EH (cell line): ENCODE results near the gene RIPOR3.
"Not testable (repeated sequence)": the region's sequence is repeated elsewhere in the genome, so short reads cannot be mapped to it uniquely, and the experiment has no call there.

ENCODE experiments used
- DNase-seq: peaks from one replicate; pipeline ENCODE4 v3.0.0-alpha.2; 2015; ENCODE audit warnings: low read depth

Gene RIPOR3

DNA sequence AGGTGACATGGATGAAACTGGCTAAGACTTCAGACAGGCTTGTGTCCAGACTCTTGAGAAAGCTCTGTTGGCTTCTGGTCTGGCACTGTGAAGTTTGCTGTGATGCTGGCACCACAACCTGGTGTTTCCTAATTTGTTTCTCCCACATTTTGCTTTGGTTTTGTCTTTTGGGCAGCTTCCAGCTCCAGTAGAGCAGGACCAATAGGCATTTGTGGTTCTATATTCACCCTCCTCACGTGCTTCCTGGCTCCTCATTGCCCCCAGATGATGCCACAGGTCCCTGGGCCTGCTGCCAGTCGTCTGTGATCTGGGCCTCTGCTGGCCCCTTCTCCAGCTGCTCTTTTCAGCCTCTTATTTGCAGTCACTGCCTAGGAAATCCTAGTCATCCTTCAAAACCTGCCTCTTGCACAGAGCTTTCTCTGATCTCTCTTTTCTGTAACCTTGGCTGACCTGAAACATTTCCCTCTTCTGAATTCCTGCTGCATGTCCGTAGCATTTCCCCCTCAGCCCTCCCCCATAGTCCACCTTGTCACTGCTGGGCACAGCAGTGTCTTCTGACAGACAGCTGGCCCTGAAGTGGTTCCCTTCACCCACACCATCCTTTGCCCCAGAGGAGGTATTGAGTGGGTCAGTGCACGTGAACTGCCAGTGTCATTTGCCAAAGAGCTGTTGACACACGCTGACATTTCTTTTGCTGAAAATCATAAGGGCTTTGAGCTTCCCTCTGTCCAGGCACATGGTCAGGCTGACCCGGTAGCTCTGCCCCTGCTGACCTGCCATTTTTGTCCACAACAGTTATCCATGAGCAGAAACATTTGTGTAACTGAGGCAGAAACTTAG lies 118.2 kb downstream of the RIPOR3 start:
- peak; percentile 77 for DNase-seq

- no peak for DNase-seq
Observed at GRCh38 chr20:50571466-50571865, 119.9 kb downstream of the RIPOR3 start.

DNA sequence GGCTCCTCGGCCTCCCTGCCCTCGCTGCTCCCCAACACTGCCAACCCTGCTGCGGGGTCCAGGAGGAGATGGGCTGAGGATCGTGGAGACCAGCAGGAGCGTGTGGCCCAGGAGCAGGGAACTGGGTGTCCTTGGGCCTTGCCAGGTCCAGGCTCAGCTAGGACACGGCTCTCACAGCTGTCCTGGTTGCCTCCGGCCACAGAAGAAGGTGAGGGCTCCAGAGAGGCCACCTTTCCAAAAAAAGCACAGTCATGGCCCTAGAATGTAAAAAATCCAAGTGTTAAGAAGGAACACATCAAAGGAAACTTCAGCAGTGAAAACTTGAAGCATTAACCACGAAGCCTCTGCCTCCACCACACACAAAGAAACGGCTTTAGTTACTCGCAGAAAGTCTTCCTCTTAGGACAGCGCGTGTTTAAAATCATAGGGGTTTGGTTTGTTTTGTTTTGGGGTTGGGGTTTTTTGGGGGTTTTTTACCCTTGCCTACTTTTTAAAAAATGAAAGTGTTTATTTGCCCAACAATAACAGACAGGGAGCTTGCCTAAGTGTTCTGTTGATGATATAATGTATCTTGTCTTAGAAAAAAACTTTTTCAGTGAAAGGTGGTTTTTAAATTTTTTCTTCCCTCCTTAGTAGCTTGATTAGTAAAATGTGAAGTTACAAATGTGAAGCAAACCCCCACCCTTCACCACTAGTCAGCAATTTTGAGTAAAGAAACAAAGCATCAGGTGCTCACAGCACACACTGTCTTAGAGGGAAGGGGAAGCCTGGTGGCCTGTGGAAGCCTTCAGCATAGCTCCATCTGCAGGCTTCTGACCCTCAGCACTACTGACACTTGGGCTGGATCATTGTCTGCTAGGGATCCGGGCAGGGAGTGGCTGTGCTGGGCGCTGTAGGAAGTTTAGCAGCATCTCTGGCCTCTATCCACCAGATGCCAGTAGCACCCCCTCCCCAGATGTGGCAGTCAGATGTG lies 121.2 kb downstream of the RIPOR3 start:
- DNase-seq, result peak; percentile 43

GRCh38 chr20:50569487-50569863 lies 121.9 kb downstream of the RIPOR3 start:
- not testable (repeated sequence) for DNase-seq

- no peak for DNase-seq
Observed at GRCh38 chr20:50568549-50568942, 122.8 kb downstream of the RIPOR3 start.

DNA sequence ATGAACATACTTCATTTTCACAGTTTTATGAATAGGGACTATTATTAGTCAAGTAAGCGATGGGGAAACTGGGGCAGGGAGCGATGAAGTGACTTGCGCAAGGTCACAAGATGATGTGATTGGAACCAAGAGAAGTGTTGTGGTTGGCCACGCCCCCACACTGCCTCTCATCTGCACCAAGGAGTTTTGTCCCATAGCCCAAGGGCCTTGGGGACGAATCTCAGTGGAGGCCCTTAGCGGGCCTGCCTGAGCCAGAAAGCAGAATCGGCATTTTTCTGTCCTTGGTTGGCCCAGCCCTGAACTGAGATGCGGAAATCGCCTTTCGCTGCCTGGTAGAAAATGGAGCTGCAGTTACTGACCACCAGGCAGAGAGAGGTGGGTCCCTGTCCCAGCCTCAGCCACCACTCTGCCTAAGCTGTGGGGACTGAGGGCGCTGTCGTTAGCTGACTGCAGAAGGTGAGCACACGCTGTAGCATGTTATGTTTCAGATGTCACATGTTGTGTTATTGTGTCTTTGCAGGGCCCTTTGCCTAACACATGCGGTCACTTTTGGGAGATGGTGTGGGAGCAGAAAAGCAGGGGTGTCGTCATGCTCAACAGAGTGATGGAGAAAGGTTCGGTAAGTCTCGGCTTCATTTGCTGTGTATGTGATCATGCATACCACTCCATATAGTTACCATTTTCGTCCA lies 123.3 kb downstream of the RIPOR3 start:
- no peak for DNase-seq

DNA sequence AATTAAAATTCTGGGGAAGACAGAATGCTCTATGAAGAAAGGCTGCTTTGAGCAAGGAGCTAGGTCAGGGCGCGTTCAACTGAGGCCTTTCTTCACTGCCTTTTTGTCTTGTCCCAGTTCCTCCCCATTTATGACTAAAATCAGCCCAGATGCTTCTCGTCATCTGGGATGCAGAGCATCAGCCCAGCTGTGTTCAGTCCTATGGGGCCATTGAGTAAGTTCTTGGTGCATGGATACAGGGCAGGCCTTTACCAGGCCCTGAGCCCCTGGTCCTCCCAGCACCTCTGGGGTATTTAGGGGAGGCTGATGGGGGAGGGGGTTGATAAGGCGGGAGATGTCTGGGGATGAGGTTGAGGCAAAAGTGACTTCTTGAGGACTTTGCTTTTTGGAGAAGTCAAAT lies 125.5 kb downstream of the RIPOR3 start:
- DNase-seq, result no peak

- no peak for DNase-seq
Observed at GRCh38 chr20:50565383-50565782, 126.0 kb downstream of the RIPOR3 start.

GRCh38 chr20:50563133-50563944 lies 128.0 kb downstream of the RIPOR3 start:
- DNase-seq, result no peak

GRCh38 chr20:50562262-50562701 lies 129.1 kb downstream of the RIPOR3 start:
- DNase-seq, result no peak

DNA sequence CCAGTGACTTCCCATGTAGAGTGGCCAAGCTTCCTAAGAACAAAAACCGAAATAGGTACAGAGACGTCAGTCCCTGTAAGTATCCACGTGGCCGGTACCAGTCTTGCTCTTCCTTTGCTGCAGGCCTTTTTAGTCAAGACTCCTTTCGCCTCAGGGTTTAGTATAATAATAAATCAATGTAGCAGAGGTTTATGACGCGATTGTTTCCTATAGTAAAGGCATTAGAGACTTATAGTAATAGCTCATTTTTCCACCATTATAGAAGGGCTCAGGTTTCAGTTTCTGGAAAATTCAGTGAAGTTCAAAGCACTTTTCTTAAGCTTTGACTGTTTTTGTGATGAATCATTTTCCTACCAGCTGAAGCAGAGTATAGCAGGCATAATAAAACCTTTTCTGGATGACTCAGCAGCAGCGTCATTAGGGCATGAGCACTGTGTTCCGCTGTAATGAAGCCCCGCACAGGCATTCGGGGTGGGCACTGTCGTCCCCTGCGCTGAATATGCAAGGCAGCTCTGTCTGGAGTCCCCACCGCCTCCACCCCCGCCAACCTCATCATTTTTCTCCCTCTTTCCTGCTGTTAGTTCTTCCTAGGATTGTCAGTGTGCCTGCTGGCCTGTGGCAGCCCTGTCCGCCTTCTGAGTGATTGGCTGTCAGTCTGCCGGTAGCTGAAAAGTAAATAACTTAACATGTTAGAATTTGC lies 129.8 kb downstream of the RIPOR3 start:
- peak; percentile 97 for DNase-seq

- DNase-seq, result no peak
Observed at GRCh38 chr20:50560867-50561266, 130.5 kb downstream of the RIPOR3 start.

DNA sequence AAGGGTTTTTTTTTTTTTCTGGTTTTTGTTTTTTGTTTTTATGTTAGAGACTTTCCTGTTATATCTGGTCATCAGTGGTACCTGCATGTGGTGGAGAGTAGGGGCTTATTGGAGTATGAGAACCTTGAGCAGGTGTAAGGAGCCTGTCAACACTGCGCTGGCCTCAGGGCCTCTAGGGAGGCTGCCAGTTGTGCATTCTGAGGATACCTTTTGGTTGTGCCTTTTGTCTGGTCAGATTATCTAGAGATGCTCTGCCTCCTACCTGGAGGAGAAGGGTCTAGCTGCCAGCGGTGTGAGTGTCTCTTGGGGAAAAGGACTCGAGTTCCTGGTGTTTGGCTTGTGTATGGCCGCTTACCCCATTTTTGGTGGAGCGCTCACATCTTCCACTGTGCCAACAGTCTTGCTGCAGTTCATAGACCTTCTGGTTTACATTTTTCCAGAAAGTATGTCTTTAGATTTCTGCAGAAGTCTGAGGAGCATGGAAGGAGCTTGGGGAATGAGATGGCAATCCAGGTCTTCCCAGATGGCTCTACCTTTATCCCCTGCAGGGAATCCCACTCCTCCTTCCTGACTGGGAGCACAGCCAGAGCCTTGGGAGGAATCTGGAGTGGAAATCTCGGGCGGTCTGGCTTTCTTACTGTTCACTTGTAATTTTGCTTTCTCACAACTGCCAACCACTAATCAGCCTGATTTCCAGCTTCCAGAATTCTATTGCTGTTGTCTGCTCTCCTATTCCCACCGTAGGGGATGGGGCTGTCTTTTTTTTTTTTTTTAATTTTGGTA lies 131.3 kb downstream of the RIPOR3 start:
- no peak for DNase-seq

GRCh38 chr20:50559149-50559548 lies 132.2 kb downstream of the RIPOR3 start:
- DNase-seq, result no peak

GRCh38 chr20:50558483-50558925 lies 132.8 kb downstream of the RIPOR3 start:
- DNase-seq, result peak; percentile 94

GRCh38 chr20:50557549-50558134 lies 133.7 kb downstream of the RIPOR3 start:
- no peak for DNase-seq

- no peak for DNase-seq
Observed at GRCh38 chr20:50555662-50556061, 135.7 kb downstream of the RIPOR3 start.

- DNase-seq, result no peak
Observed at GRCh38 chr20:50554694-50555579, 136.4 kb downstream of the RIPOR3 start.
